ENCODE data around the gene CHCHD10. TPM values are rescaled to one million over a fixed set of nuclear protein-coding genes. Genes with fewer than 3 reads are reported as not detected.
"Not testable (repeated sequence)": the region's sequence is repeated elsewhere in the genome, so short reads cannot be mapped to it uniquely, and the experiment has no call there.

Gene CHCHD10
- total RNA-seq, 2 experiments from 2014 or later = 99.8 to 111 TPM

DNA sequence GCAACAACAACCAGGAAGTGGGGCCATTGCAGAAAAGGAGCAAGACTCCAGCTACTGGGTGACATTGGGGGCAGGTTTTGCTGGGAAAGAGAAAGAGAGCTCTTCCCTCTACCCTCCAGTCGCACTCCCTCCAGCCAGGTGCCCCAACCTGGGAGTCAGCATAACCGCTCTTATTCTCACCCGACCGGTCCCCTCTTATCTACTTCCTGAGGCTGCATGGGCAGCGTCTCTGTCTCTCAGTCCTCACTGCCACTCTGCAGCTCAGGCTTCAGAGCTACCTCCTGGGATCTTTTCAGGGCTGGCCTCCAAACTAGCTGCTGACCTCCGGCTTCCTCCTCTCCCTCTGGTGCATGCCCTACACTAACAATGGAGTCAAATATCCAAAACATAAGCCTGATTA, 22.0 kb downstream of the CHCHD10 start:
- Mint-ChIP-seq H3K36me3 (peaks cover 22% of the 10 kb centered on the region), H3K4me3 (no peak overlapping the region), H3K27ac (no peak overlapping the region), H3K4me1 (peaks cover 12% of the 10 kb centered on the region), H3K9me3 (peaks cover 7% of the 10 kb centered on the region), H3K27me3 (no peaks in the 10 kb centered on the region)
- ATAC-seq (ENCODE audit: low read depth) = no peak
- no peak for DNase-seq
- POLR2A ChIA-PET = no interaction called here

DNA sequence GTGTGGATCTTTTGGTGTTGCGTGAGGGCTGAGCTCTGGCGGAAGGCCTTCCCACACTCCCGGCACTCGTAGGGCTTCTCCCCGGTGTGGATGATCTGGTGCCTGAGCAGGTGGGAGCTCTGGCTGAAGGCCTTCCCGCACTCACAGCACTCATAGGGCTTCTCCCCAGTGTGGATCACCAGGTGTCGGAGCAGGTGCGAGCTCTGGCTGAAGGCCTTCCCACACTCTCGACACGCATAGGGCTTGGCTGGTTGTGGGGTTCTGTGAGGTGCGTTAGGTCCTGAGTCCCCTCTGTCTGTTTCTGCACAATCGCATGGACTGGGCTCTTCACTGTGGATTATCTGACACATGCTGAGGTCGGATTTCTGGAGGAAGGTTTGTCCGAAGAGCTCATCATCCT, 23.3 kb downstream of the CHCHD10 start:
- Mint-ChIP-seq H3K9me3 (peaks cover 7% of the 10 kb centered on the region), H3K4me3 (no peak overlapping the region), H3K36me3 (peaks cover 21% of the 10 kb centered on the region), H3K27me3 (no peaks in the 10 kb centered on the region), H3K4me1 (peaks cover 3% of the 10 kb centered on the region), H3K27ac (no peak overlapping the region)
- DNase-seq = no peak
- POLR2A ChIA-PET = no interaction called here
- no peak for ATAC-seq (ENCODE audit: low read depth)

DNA sequence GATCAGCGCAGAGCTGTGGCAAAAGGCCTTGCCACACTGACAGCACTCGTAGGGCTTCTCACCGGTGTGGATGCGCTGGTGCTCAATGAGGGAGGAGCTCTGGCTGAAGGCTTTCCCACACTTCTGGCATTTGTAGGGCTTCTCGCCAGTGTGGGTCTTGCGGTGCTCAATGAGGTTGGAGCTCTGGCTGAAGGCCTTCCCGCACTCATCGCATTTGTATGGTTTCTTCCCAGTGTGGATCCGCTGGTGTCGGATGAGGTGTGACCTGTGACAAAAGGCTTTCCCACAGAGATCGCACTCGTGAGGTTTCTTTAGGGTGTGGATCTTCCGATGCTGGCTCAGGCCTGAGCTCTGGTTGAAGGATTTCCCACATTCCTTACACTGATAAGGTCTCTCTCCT, 23.8 kb downstream of the CHCHD10 start:
- H3K9me3 Mint-ChIP-seq = peaks cover 7% of the 10 kb centered on the region
- H3K4me1 Mint-ChIP-seq = peaks cover 3% of the 10 kb centered on the region
- POLR2A ChIA-PET = no interaction called here
- no peaks in the 10 kb centered on the region for H3K27me3 Mint-ChIP-seq
- no peak overlapping the region for H3K4me3 Mint-ChIP-seq
- peaks cover 21% of the 10 kb centered on the region for H3K36me3 Mint-ChIP-seq
- no peak overlapping the region for H3K27ac Mint-ChIP-seq
- ATAC-seq (ENCODE audit: low read depth) = no peak
- no peak for DNase-seq

DNA sequence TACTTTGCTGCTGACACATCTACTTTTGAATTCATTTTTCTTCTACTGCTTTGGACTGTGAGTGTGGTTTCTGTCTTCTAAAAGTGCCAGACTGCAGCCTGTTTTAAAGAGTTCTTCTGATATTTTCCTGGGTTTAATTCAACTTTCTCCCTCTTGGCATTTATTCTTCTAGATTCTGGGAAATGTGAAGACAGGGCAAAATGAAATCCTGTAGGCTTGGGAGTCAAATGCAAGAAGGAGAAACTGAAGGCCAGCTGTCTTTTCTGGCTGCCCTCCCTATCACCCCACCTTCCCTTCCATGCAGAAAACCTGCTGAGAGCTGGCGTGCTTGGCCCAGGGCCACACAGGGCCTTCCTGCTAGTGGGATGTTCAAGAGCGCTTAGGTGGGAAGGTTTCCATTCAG, 24.5 kb downstream of the CHCHD10 start:
- H3K36me3 Mint-ChIP-seq = peaks cover 21% of the 10 kb centered on the region
- ATAC-seq (ENCODE audit: low read depth) (no peak), DNase-seq (no peak)
- no peak overlapping the region for H3K4me3 Mint-ChIP-seq
- H3K27me3 Mint-ChIP-seq = no peaks in the 10 kb centered on the region
- peaks cover 7% of the 10 kb centered on the region for H3K9me3 Mint-ChIP-seq
- H3K27ac Mint-ChIP-seq = no peak overlapping the region
- POLR2A ChIA-PET = interaction anchor here (1.4 kb wide), 1 partner anchor 8 kb away, joined by 3 read pairs; the partner anchor contains the start of gene ZNF70
- peaks cover 6% of the 10 kb centered on the region for H3K4me1 Mint-ChIP-seq

DNA sequence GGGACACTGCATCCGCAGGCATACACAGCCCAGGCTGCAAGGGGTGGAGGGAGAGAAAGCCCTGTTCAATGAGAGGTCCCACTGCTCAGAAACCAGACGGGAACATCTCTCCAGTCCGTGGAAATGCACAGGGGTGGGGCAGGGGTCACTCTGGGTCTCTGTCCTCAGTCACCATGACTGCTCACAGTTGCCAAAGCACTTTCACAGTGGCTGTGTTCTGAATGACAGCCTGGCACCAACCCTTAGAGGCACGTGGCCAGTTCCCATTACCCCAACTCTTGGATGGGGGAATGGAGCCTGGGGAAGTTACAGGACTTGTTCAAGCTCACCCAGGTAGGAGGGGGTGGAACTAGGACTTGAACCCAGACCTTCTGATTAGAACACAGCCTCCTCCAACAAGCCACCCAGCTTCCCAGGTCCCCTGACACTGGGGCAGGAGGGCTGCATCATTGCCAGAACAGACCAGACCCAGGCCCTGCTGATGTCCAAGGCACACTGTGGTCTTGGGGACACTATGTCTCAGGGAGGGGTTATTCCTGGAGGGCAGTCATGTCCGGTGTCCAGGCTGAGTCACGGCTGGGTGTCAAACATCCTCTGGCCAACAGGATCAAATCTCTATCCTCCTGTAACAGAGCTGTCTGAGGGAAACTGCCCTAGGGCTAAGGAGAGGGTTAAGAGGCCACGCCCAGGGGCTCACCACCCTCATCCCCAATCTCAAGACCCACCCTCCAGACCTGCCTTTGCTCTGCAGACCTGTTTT, 25.1 kb downstream of the CHCHD10 start:
- no peak overlapping the region for H3K27ac Mint-ChIP-seq

DNA sequence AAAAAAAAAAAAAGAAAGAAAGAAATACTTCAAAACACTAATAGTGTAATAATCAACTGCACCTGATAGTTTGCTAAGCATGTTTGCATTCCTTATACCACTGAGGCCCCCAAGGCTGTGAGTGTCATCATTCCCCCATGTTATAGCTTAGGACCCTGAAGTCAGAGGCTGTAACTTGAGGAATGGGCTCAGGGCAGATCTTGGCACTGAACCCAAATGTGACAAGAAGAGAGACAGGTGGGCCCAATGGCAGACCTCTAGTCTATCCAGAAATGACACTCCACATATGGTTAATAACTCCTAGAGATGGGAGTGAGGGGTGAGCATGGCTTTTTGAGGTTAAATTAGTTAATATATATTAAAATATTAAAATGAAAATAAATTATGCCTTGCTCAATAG, 30.1 kb downstream of the CHCHD10 start:
- H3K4me1 Mint-ChIP-seq = peaks cover 9% of the 10 kb centered on the region
- H3K36me3 Mint-ChIP-seq = no peaks in the 10 kb centered on the region
- peaks cover 2% of the 10 kb centered on the region for H3K27me3 Mint-ChIP-seq
- no peak overlapping the region for H3K4me3 Mint-ChIP-seq
- POLR2A ChIA-PET = interaction anchor here (0.7 to 0.9 kb wide), 3 partner anchors 13 to 101 kb away, joined by 3 to 6 read pairs (median 3); partner anchors contain the start of genes DERL3 and ZNF70
- no peak overlapping the region for H3K27ac Mint-ChIP-seq
- DNase-seq (no peak), ATAC-seq (ENCODE audit: low read depth) (no peak)
- no peaks in the 10 kb centered on the region for H3K9me3 Mint-ChIP-seq

More for the DNA sequence above, 25.1 kb downstream of the CHCHD10 start:
- H3K4me3 Mint-ChIP-seq = no peak overlapping the region
- POLR2A ChIA-PET = interaction anchor here (1.4 kb wide), 1 partner anchor 8 kb away, joined by 3 read pairs; the partner anchor contains the start of gene ZNF70
- DNase-seq = no peak
- H3K9me3 Mint-ChIP-seq = peaks cover 7% of the 10 kb centered on the region
- no peaks in the 10 kb centered on the region for H3K27me3 Mint-ChIP-seq
- no peak for ATAC-seq (ENCODE audit: low read depth)
- H3K36me3 Mint-ChIP-seq = peaks cover 21% of the 10 kb centered on the region
- peaks cover 6% of the 10 kb centered on the region for H3K4me1 Mint-ChIP-seq

DNA sequence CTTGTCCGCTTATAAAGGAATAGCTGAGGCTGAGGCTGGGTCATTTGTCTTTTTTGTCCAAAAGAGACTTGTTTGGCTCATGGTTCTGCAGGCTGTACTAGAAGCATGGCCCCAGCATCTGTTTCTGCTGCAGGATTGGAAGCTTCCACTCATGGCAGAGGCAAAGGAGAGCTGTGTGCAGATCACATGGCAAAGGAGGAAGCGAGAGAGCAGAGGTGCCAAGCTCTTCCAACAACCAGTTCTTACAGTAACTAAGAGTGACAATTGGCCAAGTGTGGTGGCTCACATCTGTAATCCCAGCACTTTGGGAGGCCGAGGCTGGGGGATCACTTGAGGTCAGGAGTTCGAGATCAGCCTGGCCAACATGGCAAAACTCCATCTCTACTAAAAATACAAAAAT, 39.7 kb downstream of the CHCHD10 start:
- ATAC-seq (ENCODE audit: low read depth); H3K9me3 Mint-ChIP-seq; H3K27ac Mint-ChIP-seq; DNase-seq; H3K36me3 Mint-ChIP-seq; H3K4me1 Mint-ChIP-seq; H3K4me3 Mint-ChIP-seq; POLR2A ChIA-PET: not testable (repeated sequence)
- peaks cover 25% of the 10 kb centered on the region for H3K27me3 Mint-ChIP-seq

DNA sequence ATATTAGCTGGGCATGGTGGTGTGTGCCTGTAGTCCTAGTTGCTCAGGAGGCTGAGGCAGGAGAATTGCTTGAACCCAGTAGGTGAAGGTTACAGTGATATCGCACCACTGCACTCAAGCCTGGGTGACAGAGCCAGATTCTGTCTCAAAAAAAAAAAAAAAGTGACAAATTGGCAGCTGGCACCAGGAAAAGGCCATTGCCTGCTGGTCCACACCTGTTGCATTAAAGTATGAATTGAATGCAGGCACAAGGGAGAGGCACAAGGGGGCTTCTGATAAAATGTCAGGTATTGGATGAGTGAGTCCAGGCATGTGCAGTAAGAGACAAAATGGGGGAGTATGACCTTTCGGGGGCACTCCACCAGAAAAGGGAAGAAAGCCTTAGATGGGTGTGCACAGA, 45.0 kb downstream of the CHCHD10 start:
- POLR2A ChIA-PET = no interaction called here

DNA sequence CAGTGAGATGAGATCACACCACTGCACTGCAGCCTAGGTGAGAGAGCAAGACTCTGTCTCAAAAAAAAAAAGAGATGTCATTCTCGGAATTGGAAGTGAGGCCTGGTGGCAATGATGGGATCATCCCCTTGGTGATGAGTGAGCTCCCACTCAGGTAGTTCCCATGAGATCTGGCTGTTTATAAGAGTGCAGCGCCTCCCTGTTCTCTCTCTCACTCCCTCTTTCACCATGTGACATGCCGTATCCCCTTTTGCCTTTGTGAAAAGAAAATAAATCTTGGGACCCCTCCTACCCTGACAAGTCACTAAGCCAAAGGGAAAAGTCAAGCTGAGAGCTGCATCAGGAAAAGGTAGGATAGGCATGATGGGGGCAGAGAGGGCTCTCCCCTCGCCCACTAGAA, 45.6 kb downstream of the CHCHD10 start:
- H3K4me3 Mint-ChIP-seq = no peak overlapping the region
- H3K4me1 Mint-ChIP-seq = peaks cover 2% of the 10 kb centered on the region
- no peak for DNase-seq
- peaks cover 7% of the 10 kb centered on the region for H3K27me3 Mint-ChIP-seq
- no peaks in the 10 kb centered on the region for H3K9me3 Mint-ChIP-seq
- no peak overlapping the region for H3K27ac Mint-ChIP-seq
- POLR2A ChIA-PET = interaction anchor here (0.6 kb wide), 1 partner anchor 44 kb away, joined by 5 read pairs; no protein-coding TSS in a partner anchor
- H3K36me3 Mint-ChIP-seq = no peaks in the 10 kb centered on the region
- ATAC-seq (ENCODE audit: low read depth) = no peak

More for the DNA sequence above, 45.0 kb downstream of the CHCHD10 start:
- no peaks in the 10 kb centered on the region for H3K9me3 Mint-ChIP-seq
- H3K4me3 Mint-ChIP-seq = no peak overlapping the region
- peaks cover 9% of the 10 kb centered on the region for H3K27me3 Mint-ChIP-seq
- ATAC-seq (ENCODE audit: low read depth) (no peak), DNase-seq (no peak)
- no peaks in the 10 kb centered on the region for H3K36me3 Mint-ChIP-seq
- no peak overlapping the region for H3K27ac Mint-ChIP-seq
- H3K4me1 Mint-ChIP-seq = no peaks in the 10 kb centered on the region

DNA sequence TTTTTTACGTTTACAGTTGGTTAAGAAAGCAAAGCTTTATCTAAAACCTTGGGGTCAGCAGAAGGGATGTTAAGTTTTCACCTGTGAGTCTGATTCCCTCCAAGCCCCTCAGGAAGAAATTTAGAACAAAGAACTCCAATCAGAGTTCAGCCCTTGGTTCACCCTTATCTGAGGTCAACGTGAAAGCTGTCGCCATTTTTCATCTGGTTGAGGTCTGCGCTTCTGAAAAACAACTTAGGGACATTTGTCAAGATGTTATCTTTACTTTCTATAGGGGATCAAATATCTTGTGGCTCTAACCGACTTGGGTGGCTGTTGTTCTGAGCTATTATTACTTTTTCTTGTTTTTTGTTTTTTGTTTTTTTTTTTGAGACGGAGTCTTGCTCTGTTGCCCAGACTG, 46.9 kb downstream of the CHCHD10 start:
- DNase-seq (no peak), ATAC-seq (ENCODE audit: low read depth) (no peak)
- H3K36me3 Mint-ChIP-seq = no peaks in the 10 kb centered on the region
- no peak overlapping the region for H3K4me3 Mint-ChIP-seq
- no peaks in the 10 kb centered on the region for H3K9me3 Mint-ChIP-seq
- H3K27ac Mint-ChIP-seq = no peak overlapping the region
- POLR2A ChIA-PET = no interaction called here
- no peaks in the 10 kb centered on the region for H3K27me3 Mint-ChIP-seq
- H3K4me1 Mint-ChIP-seq = peaks cover 2% of the 10 kb centered on the region

DNA sequence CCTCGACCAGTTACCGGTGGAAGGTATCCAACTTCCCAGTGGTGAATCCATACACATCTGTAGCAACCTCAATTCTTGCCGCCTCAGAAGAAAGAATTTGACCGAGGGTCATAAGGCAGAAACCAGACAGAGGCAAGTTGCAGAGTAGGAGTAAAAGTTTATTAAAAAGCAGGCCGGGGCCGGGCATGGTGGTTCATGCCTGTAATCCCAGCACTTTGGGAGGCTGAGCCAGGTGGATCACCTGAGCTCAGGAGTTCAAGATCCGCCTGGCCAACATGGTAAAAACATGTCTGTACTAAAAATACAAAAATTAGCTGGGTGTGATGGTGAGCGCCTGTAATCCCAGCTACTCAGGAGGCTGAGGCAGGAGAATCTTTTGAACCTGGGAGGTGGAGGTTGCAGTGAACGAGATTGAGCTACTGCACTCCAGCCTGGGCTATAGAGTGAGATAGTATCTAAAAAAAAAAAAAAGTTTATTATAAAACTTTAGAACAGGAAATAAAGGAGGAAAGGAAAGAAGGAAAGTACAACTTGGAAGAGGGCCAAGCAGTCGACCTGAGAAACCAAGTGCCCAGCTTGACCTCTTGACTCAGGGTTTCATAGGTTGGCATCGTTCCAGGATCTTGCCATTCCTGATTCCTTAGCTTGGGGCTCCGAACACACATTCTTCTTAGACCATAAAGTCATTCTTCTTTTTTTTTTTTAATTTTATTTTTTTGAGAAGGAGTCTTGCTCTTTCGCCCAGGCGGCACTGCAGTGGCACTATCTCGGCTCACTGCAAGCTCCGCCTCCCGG, 49.2 kb downstream of the CHCHD10 start:
- ATAC-seq (ENCODE audit: low read depth) (no peak), DNase-seq (no peak)
- Mint-ChIP-seq H3K36me3 (peaks cover 5% of the 10 kb centered on the region), H3K4me1 (peaks cover 8% of the 10 kb centered on the region), H3K4me3 (no peak overlapping the region), H3K9me3 (no peaks in the 10 kb centered on the region), H3K27me3 (no peaks in the 10 kb centered on the region), H3K27ac (no peak overlapping the region)
- POLR2A ChIA-PET = interaction anchor here (0.6 to 3.4 kb wide), 3 partner anchors 30 to 355 kb away, joined by 3 to 16 read pairs (median 6); partner anchors contain the start of gene ZNF70

DNA sequence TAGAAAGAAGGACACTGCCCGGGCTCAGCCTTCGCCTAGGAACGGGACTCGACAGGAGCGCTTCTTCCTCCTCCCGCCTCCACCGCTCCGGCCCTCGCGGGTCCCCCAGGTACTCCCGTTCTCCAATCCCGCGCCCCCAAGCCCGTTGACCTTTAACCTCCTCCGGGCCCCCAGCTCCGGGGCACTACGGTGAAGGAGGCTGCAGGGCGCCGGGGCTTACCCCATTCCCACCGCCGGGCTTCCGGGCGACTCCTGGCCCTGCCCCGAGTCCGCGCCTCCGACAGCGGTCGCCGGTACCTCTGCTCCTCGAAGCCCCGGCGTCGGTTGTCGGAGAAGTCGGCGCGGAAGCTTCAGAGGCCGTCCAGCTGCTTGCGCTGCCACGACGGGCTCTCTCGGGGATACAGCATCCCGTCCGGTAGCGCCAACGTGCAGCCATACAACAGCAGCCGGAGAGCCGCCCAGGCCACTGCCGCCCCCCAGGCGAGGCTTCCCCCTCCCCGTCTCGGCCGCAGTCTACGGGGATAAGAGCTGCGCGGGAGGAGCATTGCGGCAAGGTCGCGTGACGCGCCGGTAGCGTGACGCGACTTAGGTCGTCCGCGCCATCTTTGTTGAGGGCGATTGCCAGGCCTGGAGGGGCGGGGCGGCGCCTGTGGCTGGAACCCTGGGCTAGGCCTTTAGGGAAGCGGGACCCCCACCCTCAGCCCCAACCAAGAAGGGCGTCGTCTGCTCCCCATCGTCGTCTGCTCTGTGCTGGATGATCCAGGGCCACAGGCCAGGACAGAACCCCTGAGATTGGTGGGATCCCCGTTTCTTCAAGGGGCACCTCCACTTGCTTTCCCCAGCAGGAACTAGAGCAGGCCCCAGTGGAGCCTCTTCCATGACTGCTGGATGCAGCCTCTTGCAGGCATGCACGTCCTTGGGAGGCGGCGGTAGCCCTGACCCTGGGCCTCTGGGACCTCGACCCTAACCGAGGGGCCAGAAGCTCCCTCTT, 50.7 kb downstream of the CHCHD10 start:
- peak overlapping the region; percentile 80 for H3K4me3 Mint-ChIP-seq
- H3K4me1 Mint-ChIP-seq = peaks cover 8% of the 10 kb centered on the region
- H3K9me3 Mint-ChIP-seq = no peaks in the 10 kb centered on the region
- H3K36me3 Mint-ChIP-seq = peaks cover 8% of the 10 kb centered on the region
- no peaks in the 10 kb centered on the region for H3K27me3 Mint-ChIP-seq
- POLR2A ChIA-PET = interaction anchor here (0.5 to 3.4 kb wide), 12 partner anchors 10 to 177 kb away, joined by 3 to 19 read pairs (median 6); partner anchors contain the start of genes C22orf15, MIF, SLC2A11 and SMARCB1
- H3K27ac Mint-ChIP-seq = peak overlapping the region; percentile 84
- ATAC-seq (ENCODE audit: low read depth) (peak; percentile 88), DNase-seq (peak; percentile 88)

Data from activated naive CD8-positive, alpha-beta T cell treated with anti-CD3 and anti-CD28 coated beads, Interleukin-2, amount 10 ng/mL, durations not matched to agents 7 days and 5 days (primary cell).